GM23248 (cell line): ENCODE data around the gene PPDPF.
"Not testable (repeated sequence)": the region's sequence is repeated elsewhere in the genome, so short reads cannot be mapped to it uniquely, and the experiment has no call there.

Experiments
- EZH2 ChIP-seq: fragments of 200-600 bp; sonication (generic); IDR thresholded peaks from 2 replicates; pipeline ENCODE4 v1.6.1; 2018; ENCODE audit warnings: antibody characterized with exemption, mild to moderate bottlenecking; ENCODE audit not compliant: insufficient read depth, poor library complexity, severe bottlenecking
- EZH2phosphoT487 ChIP-seq: fragments of 200-600 bp; sonication (generic); IDR thresholded peaks from 2 replicates; pipeline ENCODE4 v1.6.1; 2018; ENCODE audit warnings: antibody characterized with exemption, moderate library complexity, mild to moderate bottlenecking, low read depth; ENCODE audit not compliant: insufficient read depth

DNA sequence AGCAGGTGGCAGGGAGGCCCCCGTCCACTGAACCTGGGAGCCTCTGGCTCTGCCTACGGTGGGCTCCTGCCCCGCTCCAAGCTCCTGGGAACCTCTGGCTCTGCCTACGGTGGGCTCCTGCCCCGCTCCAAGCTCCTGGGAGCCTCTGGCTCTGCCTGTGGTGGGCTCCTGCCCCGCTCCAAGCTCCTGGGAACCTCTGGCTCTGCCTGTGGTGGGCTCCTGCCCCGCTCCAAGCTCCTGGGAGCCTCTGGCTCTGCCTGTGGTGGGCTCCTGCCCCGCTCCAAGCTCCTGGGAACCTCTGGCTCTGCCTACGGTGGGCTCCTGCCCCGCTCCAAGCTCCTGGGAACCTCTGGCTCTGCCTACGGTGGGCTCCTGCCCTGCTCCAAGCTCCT is 50.5 kb downstream of the PPDPF start:
- TF ChIP-seq EZH2, EZH2phosphoT487: not testable (repeated sequence)
